ENCODE data around the gene C3orf20.
A peak's percentile ranks its signal among the peaks of the same experiment; 100 is the strongest.

Gene C3orf20

DNA sequence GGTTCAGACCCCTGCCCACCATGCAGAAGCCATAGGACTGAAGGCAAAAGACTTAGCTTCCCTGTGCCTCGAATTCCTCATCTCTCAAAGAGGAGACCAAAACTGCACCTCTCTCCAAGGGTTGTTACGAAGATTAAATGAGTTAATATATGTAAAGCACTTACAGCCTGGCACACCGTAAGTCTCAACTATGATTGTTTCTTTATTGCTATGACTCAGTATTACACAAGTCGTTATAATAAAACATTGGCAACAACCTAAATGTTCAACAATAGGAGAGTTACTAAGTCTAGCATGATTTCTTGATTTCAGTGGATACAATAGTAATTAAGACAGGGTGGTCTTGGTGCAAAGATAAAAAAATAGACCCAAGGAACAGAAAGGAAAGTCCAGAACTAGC is 124.2 kb downstream of the C3orf20 start:
- no peaks in the 10 kb centered on the region for H3K79me1 ChIP-seq (ENCODE audit: low read length)
- no peak overlapping the region for H3K4me3 ChIP-seq (ENCODE audit: low read depth, low read length)
- no peak overlapping the region for H3K27ac ChIP-seq (ENCODE audit: low read depth, low read length)
- H3K9me3 ChIP-seq (ENCODE audit: insufficient read depth, low read depth, low read length): peaks cover 4% of the 10 kb centered on the region
- no peak overlapping the region for H2BK12ac ChIP-seq (ENCODE audit: low read length)
- no peak overlapping the region for H3K23ac ChIP-seq (ENCODE audit: low read length)
- DNase-seq: no peak
- no peak overlapping the region for H4K12ac ChIP-seq (ENCODE audit: low read depth, low read length)
- WGBS (ENCODE audit: extremely low coverage, insufficient coverage, insufficient read length): no CpG with 5 or more reads among the region's 4 CpGs
- no peak overlapping the region for H3K4me2 ChIP-seq (ENCODE audit: low read length)
- no peak overlapping the region for H2BK5ac ChIP-seq (ENCODE audit: low read depth, low read length, poor library complexity)
- H3K14ac ChIP-seq (ENCODE audit: low read length): no peak overlapping the region
- no peak overlapping the region for H4K8ac ChIP-seq (ENCODE audit: low read depth, low read length)
- H2AFZ ChIP-seq (ENCODE audit: insufficient read depth, low read length, poor library complexity): no peak overlapping the region
- no peaks in the 10 kb centered on the region for H3K79me2 ChIP-seq (ENCODE audit: control insufficient read depth, insufficient read depth, low read length, poor library complexity)
- no peak overlapping the region for H2AK5ac ChIP-seq (ENCODE audit: low read length)
- no peak overlapping the region for H4K91ac ChIP-seq (ENCODE audit: low read depth, low read length)
- H2BK120ac ChIP-seq (ENCODE audit: insufficient read depth, low read length, poor library complexity): no peak overlapping the region
- peaks cover 1 to 2% of the 10 kb centered on the region in 2 experiments for H3K4me1 ChIP-seq (ENCODE audit: control insufficient read depth in 1 of 2, insufficient read depth in 2 of 2, low read length in 2 of 2)
- no peaks in the 10 kb centered on the region for H3K36me3 ChIP-seq (ENCODE audit: control insufficient read depth in 1 of 2, insufficient read depth in 2 of 2, low read length in 2 of 2)
- no peaks in the 10 kb centered on the region for H3K27me3 ChIP-seq (ENCODE audit: insufficient read depth, low read length)
- no peak overlapping the region for H3K9ac ChIP-seq (ENCODE audit: low read length)
- no peak overlapping the region for H3K18ac ChIP-seq (ENCODE audit: low read length)
- H3K4ac ChIP-seq (ENCODE audit: low read depth, low read length): no peak overlapping the region

GRCh38 chr3:14801031-14801430 is 126.1 kb downstream of the C3orf20 start:
- Histone ChIP-seq H4K12ac (ENCODE audit: low read depth, low read length) (no peak overlapping the region), H3K18ac (ENCODE audit: low read length) (no peak overlapping the region), H3K27ac (ENCODE audit: low read depth, low read length) (no peak overlapping the region), H3K23ac (ENCODE audit: low read length) (no peak overlapping the region), H2AK5ac (ENCODE audit: low read length) (no peak overlapping the region), H3K4me1 (ENCODE audit: control insufficient read depth in 1 of 2, insufficient read depth in 2 of 2, low read length in 2 of 2) (peaks cover 11% of the 10 kb centered on the region in 2 experiments), H2BK12ac (ENCODE audit: low read length) (no peak overlapping the region), H4K8ac (ENCODE audit: low read depth, low read length) (no peak overlapping the region), H3K14ac (ENCODE audit: low read length) (no peak overlapping the region), H3K4me2 (ENCODE audit: low read length) (no peak overlapping the region), H3K27me3 (ENCODE audit: insufficient read depth, low read length) (no peaks in the 10 kb centered on the region), H3K4me3 (ENCODE audit: low read depth, low read length) (no peak overlapping the region), H3K79me2 (ENCODE audit: control insufficient read depth, insufficient read depth, low read length, poor library complexity) (no peaks in the 10 kb centered on the region), H2AFZ (ENCODE audit: insufficient read depth, low read length, poor library complexity) (no peak overlapping the region), H3K9me3 (ENCODE audit: insufficient read depth, low read depth, low read length) (peaks cover 4% of the 10 kb centered on the region), H3K9ac (ENCODE audit: low read length) (no peak overlapping the region), H2BK5ac (ENCODE audit: low read depth, low read length, poor library complexity) (no peak overlapping the region), H4K91ac (ENCODE audit: low read depth, low read length) (no peak overlapping the region), H3K4ac (ENCODE audit: low read depth, low read length) (no peak overlapping the region), H3K79me1 (ENCODE audit: low read length) (no peaks in the 10 kb centered on the region), H3K36me3 (ENCODE audit: control insufficient read depth in 1 of 2, insufficient read depth in 2 of 2, low read length in 2 of 2) (no peaks in the 10 kb centered on the region), H2BK120ac (ENCODE audit: insufficient read depth, low read length, poor library complexity) (no peak overlapping the region)
- WGBS (ENCODE audit: extremely low coverage, insufficient coverage, insufficient read length): no CpG with 5 or more reads among the region's 9 CpGs
- DNase-seq: peak in 1 of 2 donors; percentile 12

GRCh38 chr3:14801668-14802380 is 126.9 kb downstream of the C3orf20 start:
- no peak overlapping the region for H2AK5ac ChIP-seq (ENCODE audit: low read length)
- H3K79me2 ChIP-seq (ENCODE audit: control insufficient read depth, insufficient read depth, low read length, poor library complexity): no peaks in the 10 kb centered on the region
- no peaks in the 10 kb centered on the region for H3K27me3 ChIP-seq (ENCODE audit: insufficient read depth, low read length)
- DNase-seq: no peak
- H3K4ac ChIP-seq (ENCODE audit: low read depth, low read length): no peak overlapping the region
- H3K18ac ChIP-seq (ENCODE audit: low read length): no peak overlapping the region
- no peaks in the 10 kb centered on the region for H3K36me3 ChIP-seq (ENCODE audit: control insufficient read depth in 1 of 2, insufficient read depth in 2 of 2, low read length in 2 of 2)
- H3K27ac ChIP-seq (ENCODE audit: low read depth, low read length): no peak overlapping the region
- no peak overlapping the region for H3K23ac ChIP-seq (ENCODE audit: low read length)
- H3K9ac ChIP-seq (ENCODE audit: low read length): no peak overlapping the region
- H4K91ac ChIP-seq (ENCODE audit: low read depth, low read length): no peak overlapping the region
- peaks cover 3% of the 10 kb centered on the region for H3K9me3 ChIP-seq (ENCODE audit: insufficient read depth, low read depth, low read length)
- no peak overlapping the region for H2AFZ ChIP-seq (ENCODE audit: insufficient read depth, low read length, poor library complexity)
- H2BK120ac ChIP-seq (ENCODE audit: insufficient read depth, low read length, poor library complexity): no peak overlapping the region
- no peak overlapping the region for H4K12ac ChIP-seq (ENCODE audit: low read depth, low read length)
- H3K4me1 ChIP-seq (ENCODE audit: control insufficient read depth in 1 of 2, insufficient read depth in 2 of 2, low read length in 2 of 2): peaks cover 11% of the 10 kb centered on the region in 2 experiments
- H2BK12ac ChIP-seq (ENCODE audit: low read length): no peak overlapping the region
- H3K14ac ChIP-seq (ENCODE audit: low read length): no peak overlapping the region
- H2BK5ac ChIP-seq (ENCODE audit: low read depth, low read length, poor library complexity): no peak overlapping the region
- H4K8ac ChIP-seq (ENCODE audit: low read depth, low read length): no peak overlapping the region
- no CpG with 5 or more reads among the region's 10 CpGs for WGBS (ENCODE audit: extremely low coverage, insufficient coverage, insufficient read length)
- no peaks in the 10 kb centered on the region for H3K79me1 ChIP-seq (ENCODE audit: low read length)
- no peak overlapping the region for H3K4me3 ChIP-seq (ENCODE audit: low read depth, low read length)
- H3K4me2 ChIP-seq (ENCODE audit: low read length): no peak overlapping the region

GRCh38 chr3:14802381-14802731 is 127.4 kb downstream of the C3orf20 start:
- H3K9ac ChIP-seq (ENCODE audit: low read length): no peak overlapping the region
- no peak overlapping the region for H4K8ac ChIP-seq (ENCODE audit: low read depth, low read length)
- no peak overlapping the region for H3K4ac ChIP-seq (ENCODE audit: low read depth, low read length)
- H3K36me3 ChIP-seq (ENCODE audit: control insufficient read depth in 1 of 2, insufficient read depth in 2 of 2, low read length in 2 of 2): no peaks in the 10 kb centered on the region
- H3K79me1 ChIP-seq (ENCODE audit: low read length): no peaks in the 10 kb centered on the region
- no peak overlapping the region for H3K14ac ChIP-seq (ENCODE audit: low read length)
- no peak overlapping the region for H2BK120ac ChIP-seq (ENCODE audit: insufficient read depth, low read length, poor library complexity)
- H3K23ac ChIP-seq (ENCODE audit: low read length): no peak overlapping the region
- H2BK12ac ChIP-seq (ENCODE audit: low read length): no peak overlapping the region
- peaks cover 11% of the 10 kb centered on the region in 2 experiments for H3K4me1 ChIP-seq (ENCODE audit: control insufficient read depth in 1 of 2, insufficient read depth in 2 of 2, low read length in 2 of 2)
- H4K12ac ChIP-seq (ENCODE audit: low read depth, low read length): no peak overlapping the region
- DNase-seq: no peak
- no peak overlapping the region for H3K4me3 ChIP-seq (ENCODE audit: low read depth, low read length)
- no peak overlapping the region for H3K27ac ChIP-seq (ENCODE audit: low read depth, low read length)
- H2AFZ ChIP-seq (ENCODE audit: insufficient read depth, low read length, poor library complexity): no peak overlapping the region
- H2AK5ac ChIP-seq (ENCODE audit: low read length): no peak overlapping the region
- no peak overlapping the region for H3K18ac ChIP-seq (ENCODE audit: low read length)
- H3K4me2 ChIP-seq (ENCODE audit: low read length): no peak overlapping the region
- no CpG with 5 or more reads among the region's 7 CpGs for WGBS (ENCODE audit: extremely low coverage, insufficient coverage, insufficient read length)
- H4K91ac ChIP-seq (ENCODE audit: low read depth, low read length): no peak overlapping the region
- no peak overlapping the region for H2BK5ac ChIP-seq (ENCODE audit: low read depth, low read length, poor library complexity)
- no peaks in the 10 kb centered on the region for H3K79me2 ChIP-seq (ENCODE audit: control insufficient read depth, insufficient read depth, low read length, poor library complexity)
- no peaks in the 10 kb centered on the region for H3K27me3 ChIP-seq (ENCODE audit: insufficient read depth, low read length)
- peaks cover 2% of the 10 kb centered on the region for H3K9me3 ChIP-seq (ENCODE audit: insufficient read depth, low read depth, low read length)
